Right cardiac atrium (tissue), 5 donors: ENCODE measurements around the gene PODXL2. TPM values are rescaled to one million over a fixed set of nuclear protein-coding genes. Genes with fewer than 3 reads are reported as not detected.

ENCODE experiments used
- ATAC-seq, 2 donors: fragments of 200-7000 bp; cut with Tn5 transposase; one replicate each; pipeline versions ENCODE4 v1.8.0 to v1.9.1; 2020; ENCODE audit warnings: moderate library complexity in 2 of 2, mild to moderate bottlenecking in 1 of 2
- DNase-seq, 3 donors: peaks; one replicate each; pipeline ENCODE4 v3.0.0-alpha.2; 2020
- H3K27ac ChIP-seq: one replicate; pipeline ENCODE4 v1.5.1; 2013; ENCODE audit warnings: mild to moderate bottlenecking, low read length, control low read depth, moderate library complexity
- H3K27me3 ChIP-seq: one replicate; pipeline ENCODE4 v1.6.1; 2013; ENCODE audit not compliant: control insufficient read depth, insufficient read depth
- H3K4me1 ChIP-seq: one replicate; pipeline ENCODE4 v1.6.1; 2013; ENCODE audit warnings: low read length; ENCODE audit not compliant: control insufficient read depth, insufficient read depth
- H3K4me3 ChIP-seq: one replicate; pipeline ENCODE4 v1.5.1; 2013; ENCODE audit warnings: low read length, control low read depth
- H3K9me3 ChIP-seq: one replicate; pipeline ENCODE4 v1.6.1; 2013; ENCODE audit warnings: low read length; ENCODE audit not compliant: control insufficient read depth
- WGBS: extraction: QIAGEN DNeasy Blood & Tissue Kit; methylation state at CpG from one replicate; pipeline ENCODE4 v1.1.7; 2013; 5-methylcytosine and 5-hydroxymethylcytosine counted together
- intact Hi-C, 4 donors: fragments of 100-400 bp; cut with DNase I; formaldehyde crosslinking; loops; one replicate each; pipeline versions ENCODE4 v1.11.0 to v1.14.0; 2022 to 2023
- polyA plus RNA-seq: library from polyadenylated mRNA; stranded (reverse); fragments of 200-250 nt; gene quantifications from one replicate; pipeline ENCODE4 v1.2.3, GENCODE V29; 2013
- total RNA-seq, 4 donors: library from RNA; stranded (reverse); fragmentation: NEBNext Ultra II Directional; extraction: Animal tissue kit (Norgen Biotek cat#: 25700); gene quantifications; one replicate each; pipeline ENCODE4 v1.2.1, GENCODE V29; 2021
- donor health status: healthy with polysubstance abuse.
- donor health status: DM: no; HTN: yes; CAD: no.
- donor health status: DM: no; HTN: no; CAD: no.
- donor health status: DM: no; HTN: yes; CAD: no; lungs with severe emphysema.
- donor health status: DM: yes; HTN: yes; CAD: no.

Gene PODXL2
- total and polyA plus RNA-seq, 5 donors: 1.5 to 3.0 (median 2.1) TPM

- Histone ChIP-seq H3K4me1 (peaks cover 19% of the 10 kb centered on the region), H3K27ac (no peak overlapping the region)
Observed at GRCh38 chr3:127693336-127693843, 64.4 kb downstream of the PODXL2 start.

GRCh38 chr3:127694467-127695215 is 65.7 kb downstream of the PODXL2 start:
- DNase-seq: peak; percentile 57 to 86 (median 85)
- intact Hi-C loops: loop anchor here in 3 of 4 donors (5.0 to 10.0 kb wide), 3 partner anchors 53 to 130 kb away; partner anchors contain the start of gene MGLL (in 3 of the 3)
- Histone ChIP-seq H3K27ac (no peak overlapping the region), H3K4me3 (no peak overlapping the region), H3K4me1 (peaks cover 21% of the 10 kb centered on the region), H3K27me3 (no peaks in the 10 kb centered on the region), H3K9me3 (no peaks in the 10 kb centered on the region)
- WGBS: 81% methylated on average over 17 of the region's 17 CpGs
- ATAC-seq: no peak

More at GRCh38 chr3:127693336-127693843, 64.4 kb downstream of the PODXL2 start:
- no peak for ATAC-seq
- DNase-seq: peak in 2 of 3 donors; percentile 16 to 23
- H3K9me3 ChIP-seq: no peaks in the 10 kb centered on the region
- intact Hi-C loops: loop anchor here in 1 of 4 donors (10.0 kb wide), 1 partner anchor 131 kb away; the partner anchor contains the start of gene MGLL
- no peak overlapping the region for H3K4me3 ChIP-seq
- 89% methylated on average over 7 of the region's 7 CpGs for WGBS
- H3K27me3 ChIP-seq: no peaks in the 10 kb centered on the region

- ATAC-seq (peak; percentile 79 to 85), DNase-seq (peak; percentile 90 to 96 (median 94))
- Histone ChIP-seq H3K4me1 (peaks cover 33% of the 10 kb centered on the region), H3K4me3 (no peak overlapping the region), H3K27me3 (no peaks in the 10 kb centered on the region), H3K27ac (peak overlapping the region; percentile 85), H3K9me3 (no peaks in the 10 kb centered on the region)
- intact Hi-C loops: loop anchor here in 3 of 4 donors (5.0 to 10.0 kb wide), 3 partner anchors 50 to 127 kb away; partner anchors contain the start of gene MGLL (in 3 of the 3)
- WGBS: 21% methylated on average over 16 of the region's 16 CpGs
Observed at GRCh38 chr3:127697551-127698240, 68.7 kb downstream of the PODXL2 start.

GRCh38 chr3:127698286-127698685 is 69.3 kb downstream of the PODXL2 start:
- intact Hi-C loops: loop anchor here in 3 of 4 donors (5.0 to 10.0 kb wide), 3 partner anchors 49 to 127 kb away; partner anchors contain the start of gene MGLL (in 3 of the 3)
- H3K4me3 ChIP-seq: no peak overlapping the region

GRCh38 chr3:127698691-127699415 is 69.9 kb downstream of the PODXL2 start:
- no peaks in the 10 kb centered on the region for H3K9me3 ChIP-seq
- no peak overlapping the region for H3K4me3 ChIP-seq
- no peaks in the 10 kb centered on the region for H3K27me3 ChIP-seq
- H3K27ac ChIP-seq: peak overlapping the region; percentile 85
- no peak for ATAC-seq
- peaks cover 33% of the 10 kb centered on the region for H3K4me1 ChIP-seq
- intact Hi-C loops: loop anchor here in 3 of 4 donors (5.0 to 10.0 kb wide), 3 partner anchors 48 to 126 kb away; partner anchors contain the start of gene MGLL (in 3 of the 3)
- WGBS: 58% methylated on average over 6 of the region's 6 CpGs
- peak; percentile 22 to 69 (median 63) for DNase-seq

More at GRCh38 chr3:127698286-127698685, 69.3 kb downstream of the PODXL2 start:
- peak overlapping the region; percentile 85 for H3K27ac ChIP-seq
- no peaks in the 10 kb centered on the region for H3K9me3 ChIP-seq
- DNase-seq: peak; percentile 27 to 51 (median 47)
- peaks cover 33% of the 10 kb centered on the region for H3K4me1 ChIP-seq
- 37% methylated on average over 3 of the region's 3 CpGs for WGBS
- no peaks in the 10 kb centered on the region for H3K27me3 ChIP-seq
- ATAC-seq: peak; percentile 1 to 12

- no peaks in the 10 kb centered on the region for H3K9me3 ChIP-seq
- ATAC-seq: no peak
- WGBS: 70% methylated on average over 9 of the region's 9 CpGs
- H3K27ac ChIP-seq: peak overlapping the region; percentile 80
- H3K4me3 ChIP-seq: no peak overlapping the region
- peak; percentile 3 to 5 (median 4) for DNase-seq
- H3K4me1 ChIP-seq: peaks cover 33% of the 10 kb centered on the region
- intact Hi-C loops: loop anchor here in 3 of 4 donors (5.0 to 10.0 kb wide), 3 partner anchors 48 to 125 kb away; partner anchors contain the start of gene MGLL (in 3 of the 3)
- H3K27me3 ChIP-seq: no peaks in the 10 kb centered on the region
Observed at GRCh38 chr3:127699416-127700300, 70.7 kb downstream of the PODXL2 start.

- no peaks in the 10 kb centered on the region for H3K9me3 ChIP-seq
- no peaks in the 10 kb centered on the region for H3K27me3 ChIP-seq
- peak overlapping the region; percentile 80 for H3K27ac ChIP-seq
- no peak overlapping the region for H3K4me3 ChIP-seq
- intact Hi-C loops: no loop called here
- 79% methylated on average over 5 of the region's 5 CpGs for whole genome bisulfite sequencing
- peaks cover 33% of the 10 kb centered on the region for H3K4me1 ChIP-seq
- DNase-seq (peak; percentile 12 to 48 (median 33)), ATAC-seq (no peak)
Observed at GRCh38 chr3:127700406-127700805, 71.4 kb downstream of the PODXL2 start.

- Histone ChIP-seq H3K27me3 (no peaks in the 10 kb centered on the region), H3K4me1 (peaks cover 38% of the 10 kb centered on the region), H3K9me3 (no peaks in the 10 kb centered on the region), H3K4me3 (no peak overlapping the region), H3K27ac (peak overlapping the region; percentile 91)
- 46% methylated on average over 11 of the region's 11 CpGs for WGBS
- intact Hi-C loops: no loop called here
- peak in 1 of 2 donors; percentile 15 for ATAC-seq
- DNase-seq: peak; percentile 54 to 85 (median 82)
Observed at GRCh38 chr3:127701280-127701911, 72.4 kb downstream of the PODXL2 start.

GRCh38 chr3:127702151-127702578 is 73.2 kb downstream of the PODXL2 start:
- H3K9me3 ChIP-seq: no peaks in the 10 kb centered on the region
- DNase-seq: peak; percentile 65 to 86 (median 86)
- ATAC-seq: no peak
- H3K27ac ChIP-seq: peak overlapping the region; percentile 91
- H3K4me1 ChIP-seq: peaks cover 35% of the 10 kb centered on the region
- 52% methylated on average over 4 of the region's 4 CpGs for WGBS
- H3K4me3 ChIP-seq: no peak overlapping the region
- no peaks in the 10 kb centered on the region for H3K27me3 ChIP-seq
- intact Hi-C loops: no loop called here
